Measurements from ENCODE around the gene NXPH3.

NXPH3 gene

DNA sequence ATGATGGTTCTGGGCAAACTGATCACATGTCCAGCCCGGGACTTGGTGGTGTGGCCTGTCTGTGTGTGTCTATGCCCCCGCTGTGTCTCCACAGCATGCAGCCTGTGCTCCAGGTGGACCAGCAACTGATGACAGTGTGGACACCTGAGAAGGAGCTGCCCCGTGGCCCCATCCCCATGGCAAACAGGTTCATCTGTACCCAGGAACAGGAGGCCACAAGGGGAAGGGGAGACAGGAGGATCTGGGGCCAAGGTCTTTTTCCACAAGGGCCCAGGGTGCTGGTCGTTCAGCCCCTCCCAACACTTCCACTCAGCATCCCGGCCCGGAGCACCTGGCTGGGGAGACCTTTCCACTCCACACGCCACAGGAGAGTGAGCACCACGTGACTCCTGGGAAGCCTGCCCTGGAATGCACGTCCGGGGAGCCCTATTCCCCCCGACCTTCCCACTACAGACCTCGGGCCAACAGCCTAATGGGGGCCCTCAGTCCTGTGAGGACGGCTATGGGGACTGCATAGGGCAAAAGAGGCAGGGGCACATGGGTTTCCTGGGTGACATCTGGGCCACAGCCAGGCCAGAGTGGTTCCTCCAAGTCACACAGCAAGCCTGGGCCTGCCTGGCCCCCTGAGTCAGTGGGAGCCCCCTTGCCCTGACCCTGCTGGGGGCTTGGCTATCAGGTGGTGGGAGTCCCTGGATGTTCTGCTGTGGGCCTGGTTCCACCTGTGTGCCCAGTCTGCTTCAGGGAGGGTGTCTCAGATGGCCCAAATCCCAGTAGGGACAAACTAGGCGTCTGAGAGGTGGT is 20.8 kb upstream of the NXPH3 start:
- DNase-seq: no peak

DNA sequence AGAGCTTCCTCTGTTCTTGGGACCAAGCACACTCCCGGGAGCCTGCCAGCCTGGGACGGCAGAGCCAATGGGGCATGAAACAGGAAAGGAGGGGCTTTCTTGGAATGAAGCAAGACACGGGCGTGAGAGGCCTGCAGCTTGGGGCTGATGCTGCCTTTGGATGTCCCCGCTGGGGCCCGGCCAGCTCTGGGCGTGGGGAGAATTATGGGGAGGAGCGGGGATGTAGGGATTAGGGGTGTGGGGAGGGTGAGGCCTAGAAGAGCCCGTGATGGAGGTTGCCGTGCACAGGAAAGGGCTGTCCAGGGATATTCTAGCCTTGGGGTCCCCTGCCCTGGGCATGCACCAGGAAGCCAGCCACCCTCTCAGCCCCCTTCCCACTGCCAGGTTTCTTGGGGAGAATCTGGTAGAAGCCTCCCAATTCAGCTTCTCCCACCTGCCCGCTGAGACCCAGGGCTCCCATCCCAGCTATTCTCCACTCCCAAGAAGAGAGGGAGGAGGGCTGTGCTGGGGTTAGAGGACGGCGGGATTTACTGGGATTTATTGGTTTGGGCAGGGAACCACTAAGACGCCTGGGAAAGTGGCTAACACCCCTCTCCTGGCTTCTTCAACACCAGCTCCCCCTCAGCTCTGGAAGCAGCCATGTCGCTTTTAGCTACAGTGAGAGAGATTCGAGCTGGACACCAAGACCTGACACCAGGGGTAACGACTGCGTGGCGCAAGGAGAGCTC is 20.0 kb upstream of the NXPH3 start:
- no peak for DNase-seq

GRCh38 chr17:49556223-49556943 is 19.3 kb upstream of the NXPH3 start:
- DNase-seq: peak; percentile 64

GRCh38 chr17:49557312-49558024 is 18.2 kb upstream of the NXPH3 start:
- peak; percentile 73 for DNase-seq

DNA sequence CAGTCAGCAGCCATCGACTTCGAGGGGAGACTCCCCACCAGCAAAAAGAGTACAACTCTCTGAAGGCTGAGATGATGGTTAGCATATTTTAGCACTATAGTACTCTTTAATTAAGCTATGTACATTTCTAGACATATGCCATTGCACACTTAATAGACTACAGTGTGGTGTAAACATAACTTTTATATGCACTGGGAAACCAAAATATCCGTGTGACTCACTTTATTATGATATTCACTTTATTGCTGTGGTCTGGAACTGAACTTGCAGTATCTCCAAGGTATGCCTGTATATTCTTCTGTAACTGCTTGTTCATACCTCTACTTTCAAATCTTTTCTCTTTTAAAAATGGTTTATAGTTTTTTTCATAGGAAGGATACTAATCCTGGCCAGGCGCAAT is 11.0 kb upstream of the NXPH3 start:
- DNase-seq: no peak

DNA sequence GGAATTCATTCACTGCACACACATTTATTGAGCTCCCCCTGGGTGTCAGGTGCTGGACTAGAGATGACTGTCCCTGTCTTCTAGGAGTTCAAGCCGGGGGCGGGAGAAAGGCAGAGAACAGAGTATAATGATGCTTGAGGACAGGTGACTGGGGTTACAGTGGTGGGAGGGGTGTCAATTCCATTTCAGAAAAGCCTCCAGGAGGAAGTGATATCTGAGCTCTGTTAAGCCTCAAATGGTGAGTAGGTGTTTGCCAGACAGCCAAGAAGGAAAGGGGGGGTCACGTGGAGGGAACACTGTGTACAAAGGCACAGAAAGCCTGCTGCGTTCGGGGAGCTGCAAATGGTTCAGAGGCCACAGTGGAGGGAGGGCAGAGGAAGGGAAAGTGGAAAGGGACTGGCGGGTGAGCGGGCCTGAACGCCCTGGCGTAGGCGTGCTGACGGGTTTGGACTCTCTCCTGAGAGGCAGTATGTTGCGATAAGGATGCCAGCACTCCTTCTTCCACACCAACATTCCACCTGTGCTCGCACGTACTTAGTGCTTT is 9.7 kb upstream of the NXPH3 start:
- no peak for DNase-seq

DNA sequence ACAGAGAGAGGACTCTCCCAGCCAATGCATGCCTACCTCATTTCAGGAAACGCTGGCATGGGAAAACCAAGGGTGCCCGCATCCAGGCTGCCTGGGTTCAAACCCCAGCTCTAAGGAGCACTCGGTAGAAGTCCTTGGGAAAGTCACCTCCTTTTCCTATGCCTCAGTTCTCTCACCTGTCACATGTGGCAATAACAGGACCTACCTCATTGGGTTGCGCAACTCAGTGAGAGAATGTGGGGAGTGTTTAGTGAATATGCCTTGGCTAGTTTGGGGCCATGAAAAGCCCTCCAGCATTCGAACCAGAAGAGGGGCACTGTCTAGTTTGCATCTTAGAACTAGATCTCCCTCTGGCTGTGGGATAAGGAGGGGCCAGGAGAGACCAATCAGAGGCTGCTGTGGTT is 9.0 kb upstream of the NXPH3 start:
- no peak for DNase-seq

DNA sequence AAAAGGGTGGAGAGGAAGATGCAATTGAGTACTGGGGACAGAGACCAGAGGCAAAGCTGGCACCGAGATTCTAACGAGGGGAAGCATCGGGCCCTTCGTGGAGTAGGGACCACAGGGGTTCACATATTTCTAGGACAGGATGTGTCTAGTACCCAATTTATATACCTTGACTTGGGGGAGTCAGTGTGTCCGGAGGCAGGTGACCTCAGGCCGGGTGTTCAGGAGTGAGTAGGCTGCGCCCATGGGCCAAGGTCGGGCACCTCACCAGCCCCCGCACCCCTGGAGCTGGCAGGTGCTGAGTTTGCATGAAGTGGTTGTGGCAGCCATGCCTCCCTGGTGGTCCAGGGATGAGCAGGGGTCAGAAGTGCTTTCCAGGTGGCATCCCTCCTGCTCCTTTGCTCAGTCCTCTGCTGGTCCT is 8.6 kb upstream of the NXPH3 start:
- DNase-seq: no peak

DNA sequence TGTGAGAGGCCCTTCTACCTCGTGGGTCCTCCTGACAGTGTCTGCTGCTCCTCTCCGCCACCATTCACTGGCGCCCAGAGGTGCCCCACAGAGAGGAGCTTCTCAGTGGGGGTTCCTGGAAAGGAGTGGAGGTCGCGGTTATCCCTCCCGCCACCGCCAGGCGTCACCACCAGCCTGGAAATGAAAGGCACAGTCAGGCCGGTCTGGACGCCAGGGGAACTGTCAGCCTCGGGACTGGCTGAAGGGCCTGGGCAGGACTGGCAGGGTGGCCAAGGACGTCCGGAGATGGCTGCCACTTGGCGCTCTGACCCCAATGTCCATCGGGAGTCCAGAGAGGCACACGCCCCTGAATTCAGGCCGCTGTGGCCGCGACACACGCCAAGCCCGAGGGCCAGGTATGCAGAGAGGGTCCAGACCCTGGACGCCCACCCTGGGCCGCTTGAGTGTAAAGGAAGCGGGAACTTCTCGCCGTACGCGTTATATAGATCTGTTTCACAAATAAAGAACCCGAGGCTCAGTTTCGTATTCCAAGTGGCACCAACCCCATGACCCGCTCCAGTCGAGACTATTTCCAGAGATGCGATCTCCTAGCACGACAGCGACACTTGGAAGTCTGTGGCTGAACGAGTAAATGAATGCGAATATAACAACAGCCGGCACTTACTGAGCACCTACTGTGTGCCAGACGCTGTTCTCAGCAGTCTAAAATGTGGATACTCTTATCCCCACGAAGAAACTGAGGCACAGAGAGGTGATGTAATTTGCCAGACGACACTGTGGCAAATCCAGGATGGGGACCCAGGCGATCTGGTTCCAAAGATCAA is 7.6 kb upstream of the NXPH3 start:
- DNase-seq: peak; percentile 79

DNA sequence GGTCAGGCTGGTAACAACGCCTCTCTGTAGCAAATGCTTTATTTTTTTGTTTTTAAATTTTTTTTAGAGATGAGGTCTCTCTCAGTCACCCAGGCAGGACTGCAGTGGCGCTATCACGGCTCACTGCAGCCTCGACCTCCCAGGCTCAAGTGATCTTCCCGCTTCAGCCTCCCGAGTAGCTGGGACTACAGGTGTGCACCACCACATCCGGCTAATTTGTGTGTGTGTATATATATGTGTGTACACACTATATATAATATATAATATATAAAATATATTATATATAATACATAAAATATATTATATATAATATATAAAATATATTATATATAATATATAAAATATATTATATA is 7.0 kb upstream of the NXPH3 start:
- peak; percentile 24 for DNase-seq

DNA sequence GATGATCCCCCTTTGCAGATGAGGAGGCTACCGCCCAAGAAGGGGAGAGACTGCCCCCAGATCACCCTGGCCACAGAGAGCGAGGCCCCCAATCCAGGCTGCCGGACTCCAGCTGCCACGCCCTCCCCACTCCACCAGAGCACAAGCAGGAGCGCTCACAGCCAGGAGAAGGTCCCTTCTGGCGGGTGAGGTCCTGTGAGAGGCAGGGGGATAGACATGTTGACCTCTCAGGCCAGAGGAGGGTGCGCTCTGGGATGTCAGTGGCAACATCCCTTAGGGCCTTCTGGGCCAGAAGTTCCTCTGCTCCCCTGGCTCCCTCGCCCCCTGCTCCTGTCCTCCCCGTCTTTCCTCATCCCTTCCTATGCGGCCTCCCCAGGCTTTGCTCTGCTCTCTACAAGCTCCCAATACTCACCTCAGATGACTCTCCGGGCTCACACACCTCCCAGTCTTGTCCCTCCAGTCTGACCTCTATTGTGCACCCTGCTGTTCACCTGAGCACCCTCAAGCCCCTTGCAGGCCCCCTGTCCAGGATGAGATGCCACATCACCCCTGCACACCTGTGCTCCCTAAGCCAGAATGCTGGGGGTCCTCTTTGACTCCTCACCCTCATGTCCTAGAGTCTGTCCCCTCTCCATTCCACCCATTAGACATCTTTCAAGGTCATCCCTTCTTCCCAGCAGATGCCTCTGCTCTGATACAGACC is 5.0 kb upstream of the NXPH3 start:
- DNase-seq: no peak

- no peak for DNase-seq
Observed at GRCh38 chr17:49571283-49571682, 4.4 kb upstream of the NXPH3 start.

DNA sequence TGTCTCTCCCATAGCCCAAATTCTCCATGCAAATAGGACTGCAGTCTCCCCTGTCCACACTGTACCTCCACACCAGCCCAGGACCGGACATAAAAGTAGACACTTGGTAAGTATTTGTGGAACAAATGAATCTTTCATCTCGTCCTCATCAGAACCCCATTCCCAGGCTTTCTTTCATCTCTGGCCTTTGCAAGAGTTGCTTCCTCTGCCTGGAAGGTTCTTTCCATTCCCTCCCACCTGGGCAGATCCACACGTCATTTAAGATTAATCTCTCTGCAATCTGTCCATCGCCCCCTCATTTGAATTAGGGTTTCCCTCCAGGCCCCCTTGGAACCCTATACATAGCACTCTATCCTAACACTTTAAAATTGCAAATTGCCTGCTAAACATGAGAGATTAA is 3.9 kb upstream of the NXPH3 start:
- DNase-seq: no peak

- no peak for DNase-seq
Observed at GRCh38 chr17:49572226-49572625, 3.4 kb upstream of the NXPH3 start.

DNA sequence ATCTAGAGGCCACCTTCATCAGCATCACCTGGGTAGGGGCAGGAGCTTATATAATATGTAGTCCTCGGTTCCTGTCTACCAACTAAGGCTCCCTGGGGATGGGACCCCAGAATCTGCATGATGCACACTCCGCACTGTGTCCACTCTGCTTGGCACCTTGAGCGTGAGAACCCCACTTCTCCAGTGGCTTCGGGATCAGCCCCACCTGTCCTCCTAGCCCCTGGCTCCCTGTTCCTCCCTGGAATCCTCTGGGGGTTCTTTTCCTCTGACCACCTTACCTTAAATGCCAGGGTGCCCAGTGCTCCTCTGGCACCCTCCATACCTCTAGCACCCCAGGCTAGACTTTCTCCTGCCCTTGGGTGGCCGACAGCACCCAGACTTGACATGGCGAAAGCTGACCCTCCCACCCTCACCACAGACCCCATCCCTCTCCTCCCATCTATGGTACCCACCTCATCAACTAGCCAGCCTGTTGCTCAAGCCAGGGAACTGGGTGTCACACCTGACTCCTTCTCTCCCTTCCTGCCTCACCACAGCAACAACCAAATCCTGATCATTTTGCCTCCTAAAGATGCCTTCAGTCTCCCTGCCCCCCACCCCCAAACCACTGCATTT is 2.8 kb upstream of the NXPH3 start:
- DNase-seq: no peak

DNA sequence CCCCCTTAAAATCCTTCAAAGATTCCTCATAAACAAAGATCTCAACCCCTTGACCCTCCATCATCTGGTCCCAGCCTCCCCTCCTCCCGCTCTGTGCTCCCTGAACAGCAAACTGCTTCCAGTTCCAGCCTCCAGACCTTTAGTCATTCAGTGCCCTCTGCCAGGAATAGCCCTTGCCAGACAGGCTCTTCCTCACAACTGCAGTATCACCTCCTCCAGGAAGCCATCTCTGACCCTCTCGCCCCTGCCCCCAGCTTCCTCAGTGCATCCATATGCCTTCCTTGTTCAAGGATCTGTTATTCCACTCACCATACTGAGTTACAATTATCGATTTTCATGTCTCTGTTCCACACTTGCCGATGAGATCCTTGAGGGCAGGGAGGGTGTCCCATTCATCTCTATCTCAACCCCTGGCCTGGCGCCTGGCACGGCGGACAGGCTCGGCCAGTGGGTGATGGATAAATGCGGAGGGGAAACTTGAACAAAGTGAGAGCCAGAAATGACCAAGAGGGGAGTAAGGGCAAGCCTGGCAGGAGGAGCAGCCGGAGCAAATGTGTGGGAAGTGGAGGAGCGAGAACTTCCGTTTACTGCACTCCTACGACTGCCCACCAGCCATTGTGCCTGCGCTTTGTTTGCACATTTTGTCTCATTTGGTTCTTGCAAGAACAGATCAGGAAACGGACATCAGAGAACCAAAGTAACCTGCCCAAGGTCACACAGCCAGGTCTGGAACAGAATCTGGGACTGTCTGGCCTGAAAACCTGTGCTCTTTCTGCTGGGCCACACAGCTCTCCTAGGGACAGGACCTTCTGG is 2.0 kb upstream of the NXPH3 start:
- no peak for DNase-seq

DNA sequence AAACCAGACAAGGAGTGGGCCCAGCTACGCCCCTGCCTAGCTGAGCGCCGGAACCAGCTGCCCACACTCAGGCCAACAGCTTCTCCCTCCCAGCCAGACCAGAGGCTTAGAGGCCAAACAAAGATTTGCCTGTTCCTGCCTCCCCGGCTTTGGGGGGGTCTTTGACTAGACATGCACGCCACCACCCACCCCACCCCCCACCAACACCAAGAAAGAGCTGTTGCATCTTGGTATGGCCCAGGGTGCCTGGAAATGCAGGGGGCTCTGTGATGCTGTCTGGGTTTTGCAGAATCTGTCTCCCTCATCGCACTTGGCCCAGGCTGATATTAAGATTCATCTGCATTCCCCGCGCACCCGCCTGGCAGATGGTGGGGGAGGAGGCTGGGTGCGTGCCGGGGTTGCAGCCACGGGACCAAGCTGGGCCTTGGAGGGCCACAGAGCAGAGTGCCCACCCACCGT is 1.3 kb upstream of the NXPH3 start:
- DNase-seq: no peak

- no peak for DNase-seq
Observed at GRCh38 chr17:49574945-49575678, 559 bp upstream of the NXPH3 start.
